ENCODE results near the gene CAGE1.
"Not testable (repeated sequence)": the region's sequence is repeated elsewhere in the genome, so short reads cannot be mapped to it uniquely, and the experiment has no call there.

GRCh38 chr6:7339007-7339732, 50.4 kb downstream of the CAGE1 start:
- TF ChIP-seq CTCF (IDR thresholded peaks at IDR 0.05; ENCODE audit: low read length) = peak; percentile 79
- TF ChIP-seq EZH2 (IDR thresholded peaks at IDR 0.05; ENCODE audit: borderline replicate concordance, low read length) = not testable (repeated sequence)

Measured in OCI-LY1 (cell line).